ENCODE measurements around the gene TEX14. TPM values are rescaled to one million over a fixed set of nuclear protein-coding genes. Genes with fewer than 3 reads are reported as not detected.
"Not testable (repeated sequence)": the region's sequence is repeated elsewhere in the genome, so short reads cannot be mapped to it uniquely, and the experiment has no call there.

TEX14 gene
- total and polyA plus RNA-seq, 4 experiments from 2014 or later = 1.3 to 1.6 TPM; not detected in 2

- Histone ChIP-seq H3K27me3 (ENCODE audit: insufficient read depth, low read length) (no peaks in the 10 kb centered on the region), H3K9me3 (ENCODE audit: control insufficient read depth in 1 of 2, low read length in 2 of 2) (no peaks in the 10 kb centered on the region), H3K36me3 (ENCODE audit: insufficient read depth, low read length) (no peaks in the 10 kb centered on the region), H3K4me1 (ENCODE audit: insufficient read depth, low read length) (no peaks in the 10 kb centered on the region), H3K4me3 (ENCODE audit: low read length in 2 of 2) (no peak overlapping the region), H3K27ac (ENCODE audit: low read depth, low read length) (no peak overlapping the region)
- Mint-ChIP-seq H3K27me3 (peaks cover 1 to 2% of the 10 kb centered on the region in 2 donors), H3K36me3 (no peaks in the 10 kb centered on the region), H3K4me1 (peaks cover 4 to 8% (median 6%) of the 10 kb centered on the region in 4 donors), H3K27ac (peak overlapping the region in 3 of 7 donors; percentile 13 to 51 (median 22)), H3K4me3 (no peak overlapping the region), H3K9me3 (no peaks in the 10 kb centered on the region)
- no peak for DNase-seq
- CTCF ChIA-PET (ENCODE audit: partially characterized antibody) = no interaction called here
- POLR2A ChIA-PET (ENCODE audit: partially characterized antibody) = no interaction called here
- intact Hi-C loops (cut with micrococcal nuclease) = no loop called here
These were observed 135.0 kb downstream of the TEX14 start for GRCh38 chr17:58556833-58557250.

GRCh38 chr17:58555109-58555508 is 136.7 kb downstream of the TEX14 start:
- H3K9me3 Mint-ChIP-seq; H3K4me3 ChIP-seq (ENCODE audit: low read length in 2 of 2); H3K27me3 ChIP-seq (ENCODE audit: insufficient read depth, low read length); H3K36me3 ChIP-seq (ENCODE audit: insufficient read depth, low read length); H3K4me1 ChIP-seq (ENCODE audit: insufficient read depth, low read length); H3K36me3 Mint-ChIP-seq; H3K27me3 Mint-ChIP-seq; H3K27ac ChIP-seq (ENCODE audit: low read depth, low read length); DNase-seq; H3K27ac Mint-ChIP-seq; POLR2A ChIA-PET (ENCODE audit: partially characterized antibody); H3K4me1 Mint-ChIP-seq; intact Hi-C loops (cut with micrococcal nuclease); CTCF ChIA-PET (ENCODE audit: partially characterized antibody); H3K4me3 Mint-ChIP-seq; H3K9me3 ChIP-seq (ENCODE audit: control insufficient read depth in 1 of 2, low read length in 2 of 2): not testable (repeated sequence)

DNA sequence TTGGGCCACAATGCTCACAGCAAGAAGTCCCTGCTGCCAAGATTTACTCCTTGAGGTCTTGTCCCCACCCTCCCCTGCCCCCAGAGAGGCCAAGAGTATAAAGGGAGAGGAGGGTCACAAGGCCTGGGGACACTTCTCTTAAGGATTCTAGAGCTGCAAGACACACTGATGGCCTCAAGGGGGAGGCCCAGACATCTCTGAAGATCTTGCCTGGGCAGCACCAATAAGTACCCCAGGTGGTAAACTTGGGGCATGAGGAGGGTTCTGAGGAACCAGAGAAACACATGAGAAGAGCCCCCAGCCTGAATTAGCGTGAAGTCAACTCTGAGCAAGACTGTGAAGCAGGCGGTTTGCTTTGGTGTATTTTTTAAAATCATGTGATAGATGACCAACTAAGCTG is 150.6 kb downstream of the TEX14 start:
- no peaks in the 10 kb centered on the region for H3K9me3 ChIP-seq (ENCODE audit: control insufficient read depth in 1 of 2, low read length in 2 of 2)
- no peak overlapping the region for H3K27ac ChIP-seq (ENCODE audit: low read depth, low read length)
- H3K27me3 Mint-ChIP-seq = peaks cover 0 to 2% of the 10 kb centered on the region in 2 donors
- H3K9me3 Mint-ChIP-seq = no peaks in the 10 kb centered on the region
- no peaks in the 10 kb centered on the region for H3K36me3 ChIP-seq (ENCODE audit: insufficient read depth, low read length)
- H3K4me1 ChIP-seq (ENCODE audit: insufficient read depth, low read length) = no peaks in the 10 kb centered on the region
- H3K36me3 Mint-ChIP-seq = no peaks in the 10 kb centered on the region
- H3K4me3 Mint-ChIP-seq = no peak overlapping the region
- no peaks in the 10 kb centered on the region for H3K27me3 ChIP-seq (ENCODE audit: insufficient read depth, low read length)
- no peak overlapping the region for H3K27ac Mint-ChIP-seq
- ChIA-PET POLR2A (ENCODE audit: partially characterized antibody) (no interaction called here), CTCF (ENCODE audit: partially characterized antibody) (interaction anchor here (2.3 kb wide), 1 partner anchor 37 kb away, joined by 5 read pairs; no protein-coding TSS in a partner anchor)
- no peaks in the 10 kb centered on the region for H3K4me1 Mint-ChIP-seq
- no peak overlapping the region for H3K4me3 ChIP-seq (ENCODE audit: low read length in 2 of 2)
- intact Hi-C loops (cut with micrococcal nuclease) = no loop called here
- DNase-seq = no peak

DNA sequence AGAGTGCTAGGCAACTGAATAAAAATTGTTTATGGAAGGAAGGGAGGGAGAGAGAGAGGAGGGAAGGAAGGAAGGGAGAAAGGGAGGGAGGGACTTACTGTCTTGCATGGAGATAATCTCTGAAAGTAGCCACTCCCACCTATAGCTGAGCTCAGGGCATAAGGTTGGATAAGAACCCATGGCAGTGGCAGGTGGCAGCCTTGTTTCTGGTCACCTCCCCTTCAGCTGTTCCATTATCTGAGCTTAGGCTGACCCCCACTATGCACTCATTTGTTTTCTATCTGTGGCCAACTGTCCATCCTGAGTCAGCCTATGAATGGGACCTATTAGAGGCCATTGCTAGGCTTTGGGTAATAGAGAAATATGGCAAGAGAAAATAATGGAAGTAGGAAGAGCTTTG is 152.1 kb downstream of the TEX14 start:
- Histone ChIP-seq H3K4me1 (ENCODE audit: insufficient read depth, low read length) (no peaks in the 10 kb centered on the region), H3K27me3 (ENCODE audit: insufficient read depth, low read length) (no peaks in the 10 kb centered on the region), H3K9me3 (ENCODE audit: control insufficient read depth in 1 of 2, low read length in 2 of 2) (no peaks in the 10 kb centered on the region), H3K4me3 (ENCODE audit: low read length in 2 of 2) (no peak overlapping the region), H3K27ac (ENCODE audit: low read depth, low read length) (no peak overlapping the region), H3K36me3 (ENCODE audit: insufficient read depth, low read length) (no peaks in the 10 kb centered on the region)
- H3K27ac Mint-ChIP-seq = no peak overlapping the region
- H3K4me3 Mint-ChIP-seq = no peak overlapping the region
- intact Hi-C loops (cut with micrococcal nuclease) = no loop called here
- H3K36me3 Mint-ChIP-seq = no peaks in the 10 kb centered on the region
- peaks cover 0 to 5% of the 10 kb centered on the region in 2 donors for H3K27me3 Mint-ChIP-seq
- H3K9me3 Mint-ChIP-seq = no peaks in the 10 kb centered on the region
- no peaks in the 10 kb centered on the region for H3K4me1 Mint-ChIP-seq
- ChIA-PET POLR2A (ENCODE audit: partially characterized antibody) (no interaction called here), CTCF (ENCODE audit: partially characterized antibody) (interaction anchor here (1.3 to 2.3 kb wide), 2 partner anchors 22 to 38 kb away, joined by 3 to 5 read pairs; no protein-coding TSS in a partner anchor)
- DNase-seq = no peak

- CTCF ChIA-PET (ENCODE audit: partially characterized antibody) = interaction anchor here (1.3 kb wide), 1 partner anchor 22 kb away, joined by 3 read pairs; no protein-coding TSS in a partner anchor
- H3K9me3 Mint-ChIP-seq = no peaks in the 10 kb centered on the region
- no peak overlapping the region for H3K4me3 Mint-ChIP-seq
These were observed 152.9 kb downstream of the TEX14 start for GRCh38 chr17:58538811-58539409.

GRCh38 chr17:58537266-58537665 is 154.6 kb downstream of the TEX14 start:
- no peak overlapping the region for H3K27ac Mint-ChIP-seq

More at GRCh38 chr17:58538811-58539409, 152.9 kb downstream of the TEX14 start:
- Mint-ChIP-seq H3K27me3 (peaks cover 0 to 5% of the 10 kb centered on the region in 2 donors), H3K27ac (no peak overlapping the region), H3K36me3 (no peaks in the 10 kb centered on the region), H3K4me1 (no peaks in the 10 kb centered on the region)
- intact Hi-C loops (cut with micrococcal nuclease) = no loop called here
- Histone ChIP-seq H3K27me3 (ENCODE audit: insufficient read depth, low read length) (no peaks in the 10 kb centered on the region), H3K36me3 (ENCODE audit: insufficient read depth, low read length) (no peaks in the 10 kb centered on the region), H3K9me3 (ENCODE audit: control insufficient read depth in 1 of 2, low read length in 2 of 2) (no peaks in the 10 kb centered on the region), H3K27ac (ENCODE audit: low read depth, low read length) (no peak overlapping the region), H3K4me3 (ENCODE audit: low read length in 2 of 2) (no peak overlapping the region), H3K4me1 (ENCODE audit: insufficient read depth, low read length) (no peaks in the 10 kb centered on the region)
- DNase-seq = no peak
- POLR2A ChIA-PET (ENCODE audit: partially characterized antibody) = no interaction called here

DNA sequence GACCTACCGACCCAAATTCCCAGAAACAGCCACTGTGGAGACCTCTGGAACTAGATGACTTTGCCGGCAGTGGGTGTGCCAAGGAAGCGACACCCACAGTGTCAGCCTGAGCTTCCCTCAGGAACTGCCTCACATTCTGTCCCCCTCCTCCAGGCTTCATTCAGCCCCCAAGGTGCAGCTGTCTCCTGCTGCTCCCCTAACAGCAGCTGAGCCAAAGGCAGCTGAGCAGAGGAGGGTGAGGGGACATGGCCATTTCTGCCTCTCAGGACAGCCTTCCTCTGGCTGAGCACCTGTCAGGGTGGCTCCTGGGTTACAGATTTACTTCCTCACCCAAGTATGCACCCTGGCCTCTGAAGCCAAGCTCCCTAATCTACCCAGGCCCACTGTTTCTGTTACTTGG is 155.3 kb downstream of the TEX14 start:
- Mint-ChIP-seq H3K36me3 (no peaks in the 10 kb centered on the region), H3K4me1 (peaks cover 0 to 4% (median 0%) of the 10 kb centered on the region in 4 donors), H3K9me3 (no peaks in the 10 kb centered on the region), H3K27me3 (peaks cover 0 to 5% of the 10 kb centered on the region in 2 donors), H3K27ac (no peak overlapping the region), H3K4me3 (no peak overlapping the region)
- ChIA-PET POLR2A (ENCODE audit: partially characterized antibody) (no interaction called here), CTCF (ENCODE audit: partially characterized antibody) (no interaction called here)
- DNase-seq = no peak
- H3K27ac ChIP-seq (ENCODE audit: low read depth, low read length) = no peak overlapping the region
- intact Hi-C loops (cut with micrococcal nuclease) = no loop called here
- H3K4me1 ChIP-seq (ENCODE audit: insufficient read depth, low read length) = peaks cover 7% of the 10 kb centered on the region
- no peak overlapping the region for H3K4me3 ChIP-seq (ENCODE audit: low read length in 2 of 2)
- no peaks in the 10 kb centered on the region for H3K36me3 ChIP-seq (ENCODE audit: insufficient read depth, low read length)
- H3K9me3 ChIP-seq (ENCODE audit: control insufficient read depth in 1 of 2, low read length in 2 of 2) = no peaks in the 10 kb centered on the region
- no peaks in the 10 kb centered on the region for H3K27me3 ChIP-seq (ENCODE audit: insufficient read depth, low read length)

More at GRCh38 chr17:58537266-58537665, 154.6 kb downstream of the TEX14 start:
- Histone ChIP-seq H3K4me3 (ENCODE audit: low read length in 2 of 2) (no peak overlapping the region), H3K4me1 (ENCODE audit: insufficient read depth, low read length) (peaks cover 4% of the 10 kb centered on the region), H3K27me3 (ENCODE audit: insufficient read depth, low read length) (no peaks in the 10 kb centered on the region), H3K36me3 (ENCODE audit: insufficient read depth, low read length) (no peaks in the 10 kb centered on the region), H3K9me3 (ENCODE audit: control insufficient read depth in 1 of 2, low read length in 2 of 2) (no peaks in the 10 kb centered on the region), H3K27ac (ENCODE audit: low read depth, low read length) (no peak overlapping the region)
- Mint-ChIP-seq H3K4me3 (no peak overlapping the region), H3K4me1 (peaks cover 0 to 2% (median 0%) of the 10 kb centered on the region in 4 donors), H3K27me3 (peaks cover 0 to 5% of the 10 kb centered on the region in 2 donors), H3K9me3 (no peaks in the 10 kb centered on the region), H3K36me3 (no peaks in the 10 kb centered on the region)
- ChIA-PET CTCF (ENCODE audit: partially characterized antibody) (interaction anchor here (0.8 kb wide), 1 partner anchor 18 kb away, joined by 4 read pairs; no protein-coding TSS in a partner anchor), POLR2A (ENCODE audit: partially characterized antibody) (no interaction called here)
- no peak for DNase-seq
- intact Hi-C loops (cut with micrococcal nuclease) = no loop called here
